22Rv1 (cell line): ENCODE data around the gene DSCAM.

ENCODE experiments used
- ZFX ChIP-seq: fragments of 450-650 bp; IDR thresholded peaks from 2 replicates; pipeline ENCODE4 v1.6.1; 2017; ENCODE audit warnings: antibody characterized with exemption, borderline replicate concordance
- TF ChIP-seq, protein P1 (sequence below): fragments of 450-650 bp; IDR thresholded peaks from 2 replicates; pipeline ENCODE4 v1.5.1; 2017; ENCODE audit warnings: mild to moderate bottlenecking

DNA sequence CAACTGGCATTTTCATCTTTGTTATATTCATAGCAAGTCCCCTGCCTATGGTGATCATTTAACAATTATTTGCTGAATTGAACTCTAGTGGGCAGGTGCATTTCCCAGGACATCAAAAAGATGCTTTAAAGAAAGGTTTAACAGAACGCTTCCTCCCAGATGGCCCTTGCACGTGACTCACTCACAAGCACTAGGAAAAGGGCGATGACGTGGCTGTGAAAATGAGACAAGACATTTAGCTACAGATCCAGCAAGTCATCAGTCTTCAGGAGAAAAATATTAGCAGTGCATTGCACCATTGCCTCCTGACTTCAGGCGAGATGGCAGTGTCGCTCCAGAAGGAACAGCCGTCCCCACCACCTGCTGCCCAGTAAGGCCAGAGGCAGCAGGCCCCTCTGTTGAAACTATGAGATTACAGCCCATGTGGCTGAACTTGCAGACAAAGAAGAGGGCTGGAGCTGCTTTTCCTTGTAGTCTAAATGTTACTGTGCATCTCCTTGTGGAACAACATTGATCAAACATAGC, 37.2 kb downstream of the DSCAM start:
- TF ChIP-seq, protein P1, sequence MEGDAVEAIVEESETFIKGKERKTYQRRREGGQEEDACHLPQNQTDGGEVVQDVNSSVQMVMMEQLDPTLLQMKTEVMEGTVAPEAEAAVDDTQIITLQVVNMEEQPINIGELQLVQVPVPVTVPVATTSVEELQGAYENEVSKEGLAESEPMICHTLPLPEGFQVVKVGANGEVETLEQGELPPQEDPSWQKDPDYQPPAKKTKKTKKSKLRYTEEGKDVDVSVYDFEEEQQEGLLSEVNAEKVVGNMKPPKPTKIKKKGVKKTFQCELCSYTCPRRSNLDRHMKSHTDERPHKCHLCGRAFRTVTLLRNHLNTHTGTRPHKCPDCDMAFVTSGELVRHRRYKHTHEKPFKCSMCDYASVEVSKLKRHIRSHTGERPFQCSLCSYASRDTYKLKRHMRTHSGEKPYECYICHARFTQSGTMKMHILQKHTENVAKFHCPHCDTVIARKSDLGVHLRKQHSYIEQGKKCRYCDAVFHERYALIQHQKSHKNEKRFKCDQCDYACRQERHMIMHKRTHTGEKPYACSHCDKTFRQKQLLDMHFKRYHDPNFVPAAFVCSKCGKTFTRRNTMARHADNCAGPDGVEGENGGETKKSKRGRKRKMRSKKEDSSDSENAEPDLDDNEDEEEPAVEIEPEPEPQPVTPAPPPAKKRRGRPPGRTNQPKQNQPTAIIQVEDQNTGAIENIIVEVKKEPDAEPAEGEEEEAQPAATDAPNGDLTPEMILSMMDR = no peak
- no peak for TF ChIP-seq ZFX
